IPS-11a (cell line): ENCODE data around the gene ATG5.
"Not testable (repeated sequence)": the region's sequence is repeated elsewhere in the genome, so short reads cannot be mapped to it uniquely, and the experiment has no call there.

ENCODE experiments used
- H3K4me3 ChIP-seq: one replicate; pipeline ENCODE4 v1.5.1; 2013; ENCODE audit warnings: low read depth, low read length, control low read depth

ATG5 gene

GRCh38 chr6:106315765-106316374 is 9.7 kb downstream of the ATG5 start:
- H3K4me3 ChIP-seq = no peak overlapping the region

DNA sequence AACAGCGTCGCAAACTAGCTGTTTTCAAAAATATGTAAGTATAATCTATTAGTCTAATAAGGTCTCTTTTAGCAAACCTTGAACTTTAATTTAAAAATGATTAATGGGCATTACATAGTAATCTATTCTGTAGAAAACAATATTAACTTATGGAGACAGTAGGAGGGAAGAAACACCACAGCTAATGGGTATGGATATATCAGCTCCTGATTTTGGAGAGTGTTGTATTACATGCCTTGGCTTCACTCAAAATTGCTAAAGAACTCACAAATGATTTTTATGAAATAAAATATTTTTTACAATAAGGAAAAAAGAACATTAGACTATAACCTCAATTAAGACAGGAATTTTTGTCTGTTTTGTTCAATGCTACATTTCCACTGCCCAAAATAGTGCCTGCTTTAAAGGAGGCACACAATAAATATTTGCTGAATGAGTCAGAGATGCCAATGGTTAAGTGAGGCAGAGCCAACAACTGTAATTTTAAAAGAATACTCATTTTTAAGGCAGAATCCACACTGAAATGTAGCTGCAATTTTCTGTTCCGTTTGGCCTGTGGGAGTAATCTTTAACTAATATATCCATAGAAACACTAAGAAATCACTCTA is 15.7 kb downstream of the ATG5 start:
- no peak overlapping the region for H3K4me3 ChIP-seq

DNA sequence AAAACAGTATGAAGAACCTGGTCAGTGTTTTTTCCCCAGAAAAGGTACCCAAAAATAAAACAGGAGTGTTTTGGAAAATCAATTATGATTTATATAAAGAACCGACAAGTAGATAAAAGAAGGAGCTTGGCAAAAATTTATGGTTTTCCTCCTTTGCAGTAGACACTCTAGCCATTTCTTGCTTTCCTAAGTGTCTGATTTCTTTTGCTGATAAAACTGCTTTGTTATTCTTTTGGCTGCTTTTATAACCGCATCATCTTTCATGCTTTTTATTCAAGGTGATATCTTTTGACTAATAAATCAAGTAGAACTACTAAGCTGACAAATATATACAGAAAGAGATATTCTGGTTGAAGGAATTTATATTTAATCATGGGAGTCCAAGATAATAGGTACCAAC is 16.6 kb downstream of the ATG5 start:
- no peak overlapping the region for H3K4me3 ChIP-seq

DNA sequence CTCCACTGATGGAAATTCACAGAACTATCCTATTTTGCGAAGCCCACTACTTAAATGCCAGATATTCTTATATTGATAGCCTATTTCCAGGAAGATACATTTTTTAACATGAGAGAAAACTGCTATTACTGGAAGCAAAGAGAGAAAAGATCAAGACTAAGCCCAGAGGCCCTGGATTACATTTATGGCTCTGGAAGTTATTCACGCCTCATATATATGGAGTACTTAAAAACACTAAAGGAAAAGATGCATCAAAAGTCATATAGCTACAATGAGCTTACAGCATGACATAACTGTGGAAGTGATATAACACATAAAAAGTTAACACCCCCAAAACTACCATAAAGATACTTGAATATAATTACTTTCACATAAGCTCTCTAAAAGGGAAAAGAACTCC is 19.8 kb downstream of the ATG5 start:
- no peak overlapping the region for H3K4me3 ChIP-seq

- H3K4me3 ChIP-seq = no peak overlapping the region
These were observed 24.6 kb downstream of the ATG5 start for GRCh38 chr6:106300944-106301343.

DNA sequence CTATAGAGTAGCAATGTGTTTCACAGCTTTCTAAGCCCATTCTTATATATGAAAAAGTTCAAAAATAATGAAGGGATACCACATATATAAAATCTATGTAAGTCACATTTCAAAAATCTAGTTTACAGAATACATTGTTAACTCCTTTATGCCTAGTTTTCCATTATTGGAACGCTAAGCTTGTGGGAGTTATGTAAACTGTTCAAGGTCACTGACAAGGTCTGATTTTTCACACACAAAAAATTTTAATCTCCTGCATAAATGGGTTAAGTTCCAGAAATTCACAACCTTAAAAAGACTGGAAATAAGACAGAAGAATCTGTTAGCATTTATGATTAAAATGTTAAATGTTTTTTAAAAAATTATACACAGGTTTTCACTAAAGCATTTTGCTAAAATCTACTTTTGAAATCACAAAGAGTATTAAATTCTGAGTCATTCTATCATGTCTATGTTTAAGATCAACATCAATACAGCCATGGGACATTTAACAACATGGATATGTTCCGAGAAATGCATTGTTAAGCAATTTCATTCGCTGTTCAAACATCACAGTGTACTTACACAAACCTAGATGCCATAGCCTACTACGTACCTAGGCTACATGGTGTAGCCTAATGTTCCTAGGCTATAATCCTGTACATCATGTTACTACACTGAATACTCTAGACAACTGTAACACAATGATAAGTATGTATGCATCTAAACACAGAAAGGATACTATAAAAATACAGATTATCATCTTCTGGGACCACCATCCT is 25.4 kb downstream of the ATG5 start:
- no peak overlapping the region for H3K4me3 ChIP-seq

GRCh38 chr6:106293116-106293515 is 32.4 kb downstream of the ATG5 start:
- H3K4me3 ChIP-seq = no peak overlapping the region

DNA sequence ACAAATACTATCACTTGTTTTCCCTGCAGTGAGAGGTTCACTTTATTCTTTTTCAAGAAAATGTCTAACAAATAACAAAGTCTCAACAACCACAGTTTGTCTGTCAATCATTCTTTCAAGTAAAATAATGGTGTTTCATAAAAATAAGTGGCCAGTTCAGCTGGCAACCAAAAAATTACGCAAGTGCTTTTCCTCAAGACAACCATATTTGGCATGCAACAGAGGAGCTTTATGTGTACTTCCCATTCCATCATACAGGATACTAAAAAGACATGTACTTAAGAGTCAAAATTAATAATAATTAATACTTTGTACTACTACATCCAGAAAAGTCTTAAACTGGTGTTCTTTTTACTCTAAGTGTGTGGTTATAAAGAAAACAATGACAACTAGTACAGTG is 34.6 kb downstream of the ATG5 start:
- no peak overlapping the region for H3K4me3 ChIP-seq

GRCh38 chr6:106290032-106290431 is 35.5 kb downstream of the ATG5 start:
- no peak overlapping the region for H3K4me3 ChIP-seq

- H3K4me3 ChIP-seq = no peak overlapping the region
These were observed 38.3 kb downstream of the ATG5 start for GRCh38 chr6:106287215-106287614.

- no peak overlapping the region for H3K4me3 ChIP-seq
These were observed 38.8 kb downstream of the ATG5 start for GRCh38 chr6:106286746-106287145.

DNA sequence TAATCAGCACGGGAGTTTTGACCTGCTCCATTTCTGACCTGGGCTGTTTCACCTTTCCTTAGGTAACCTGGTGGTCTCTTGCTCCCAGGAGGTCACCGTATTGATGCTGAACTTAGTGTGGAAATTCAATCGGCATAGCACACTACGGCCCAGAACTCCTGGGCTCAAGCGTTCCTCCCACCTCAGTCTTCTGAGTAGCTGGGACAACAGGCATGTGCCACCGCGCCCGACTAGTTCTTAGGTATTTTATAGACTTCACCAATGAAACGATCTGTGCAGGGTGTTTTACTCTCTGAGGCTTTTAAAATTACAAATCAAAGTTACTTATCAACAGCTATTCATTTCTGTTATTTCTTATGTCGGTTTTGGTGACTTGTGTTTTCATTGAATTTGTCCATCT is 42.1 kb downstream of the ATG5 start:
- no peak overlapping the region for H3K4me3 ChIP-seq

GRCh38 chr6:106281661-106282060 is 43.9 kb downstream of the ATG5 start:
- no peak overlapping the region for H3K4me3 ChIP-seq

GRCh38 chr6:106281088-106281487 is 44.5 kb downstream of the ATG5 start:
- no peak overlapping the region for H3K4me3 ChIP-seq

GRCh38 chr6:106279179-106279578 is 46.4 kb downstream of the ATG5 start:
- H3K4me3 ChIP-seq = no peak overlapping the region

GRCh38 chr6:106275692-106276091 is 49.9 kb downstream of the ATG5 start:
- no peak overlapping the region for H3K4me3 ChIP-seq

- no peak overlapping the region for H3K4me3 ChIP-seq
These were observed 52.5 kb downstream of the ATG5 start for GRCh38 chr6:106273087-106273486.

GRCh38 chr6:106272287-106272686 is 53.3 kb downstream of the ATG5 start:
- no peak overlapping the region for H3K4me3 ChIP-seq

DNA sequence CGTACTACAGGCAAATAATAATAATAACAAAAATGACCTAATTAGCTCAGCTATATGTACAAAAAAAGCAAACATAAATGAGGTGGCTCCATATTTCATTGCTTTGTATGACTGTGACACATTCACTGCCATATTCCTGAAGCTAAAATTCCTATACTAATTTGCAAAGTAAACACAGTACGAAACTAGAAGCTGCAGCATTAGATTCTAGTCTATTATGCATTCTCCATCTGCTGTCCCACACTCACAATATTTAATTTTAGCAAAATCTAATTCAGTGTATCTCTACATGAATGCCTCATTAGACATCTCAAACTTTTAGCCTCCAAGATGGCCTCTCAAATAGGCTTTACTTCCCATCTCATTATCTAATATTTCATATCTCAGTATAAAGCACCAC is 55.1 kb downstream of the ATG5 start:
- no peak overlapping the region for H3K4me3 ChIP-seq

- not testable (repeated sequence) for H3K4me3 ChIP-seq
These were observed 56.2 kb downstream of the ATG5 start for GRCh38 chr6:106269268-106269919.

GRCh38 chr6:106268500-106268899 is 57.1 kb downstream of the ATG5 start:
- H3K4me3 ChIP-seq = not testable (repeated sequence)

GRCh38 chr6:106264433-106264832 is 61.1 kb downstream of the ATG5 start:
- not testable (repeated sequence) for H3K4me3 ChIP-seq
